B cell (primary cell): ENCODE measurements around the gene SHQ1. TPM values are rescaled to one million over a fixed set of nuclear protein-coding genes. Genes with fewer than 3 reads are reported as not detected.

Source experiments
- ATAC-seq: fragments of 200-7000 bp; cut with Tn5 transposase; one replicate; pipeline ENCODE4 v1.10.0; 2021; ENCODE audit warnings: low read depth, mild to moderate bottlenecking, moderate number of reproducible peaks, moderate library complexity
- CTCF ChIA-PET: fragments of 350-600 bp; sonication (Branson Sonifier 250); formaldehyde crosslinking; loops from one replicate; lab custom pipeline; 2021; ENCODE audit warnings: antibody characterized with exemption, inconsistent platforms; lab: Charles Lee
- POLR2A ChIA-PET: fragments of 350-600 bp; sonication (Branson Sonifier 250); formaldehyde crosslinking; loops from one replicate; lab custom pipeline; 2021; ENCODE audit warnings: antibody characterized with exemption; lab: Charles Lee
- DNase-seq: peaks from one replicate; pipeline ENCODE4 v3.0.0; 2013
- H2AFZ ChIP-seq: 2 replicates; pipeline ENCODE4 v1.6.1; 2012; ENCODE audit warnings: mild to moderate bottlenecking, low read depth, low read length; ENCODE audit not compliant: insufficient read depth, poor library complexity, severe bottlenecking
- H3K27ac ChIP-seq, 2 donors: 1 replicate in 1 of 2; 2 replicates in 1 of 2; pipeline ENCODE4 v1.5.1; 2012 to 2013; ENCODE audit warnings: low read length in 2 of 2, mild to moderate bottlenecking in 2 of 2, moderate library complexity in 1 of 2
- H3K27me3 ChIP-seq, 4 experiments: fragments of 200-600 bp in 1 of 4; sonication (generic) in 1 of 4; replicated peaks in 1 of 4; 1 replicate in 2 of 4; 2 replicates in 2 of 4; pipeline versions ENCODE4 v1.6.1 to v1.7.0; 2013 to 2016; ENCODE audit warnings: low read length in 3 of 4, mild to moderate bottlenecking in 2 of 4, mixed read lengths in 1 of 4, moderate library complexity in 1 of 4; ENCODE audit not compliant: insufficient read depth in 4 of 4, control insufficient read depth in 3 of 4; ENCODE audit errors: control extremely low read depth in 1 of 4
- H3K36me3 ChIP-seq, 2 experiments: replicated peaks in 1 of 2; 1 replicate in 1 of 2; 2 replicates in 1 of 2; pipeline versions ENCODE4 v1.6.1 to v1.7.1; 2013; ENCODE audit warnings: low read length in 1 of 2; ENCODE audit not compliant: insufficient read depth in 2 of 2, control insufficient read depth in 1 of 2; ENCODE audit errors: control extremely low read depth in 1 of 2, extremely low read depth in 1 of 2
- H3K4me1 ChIP-seq, 2 donors: fragments of 200-600 bp in 1 of 2; sonication (generic) in 1 of 2; 1 replicate in 1 of 2; 2 replicates in 1 of 2; pipeline versions ENCODE4 v1.5.1 to v1.6.1; 2013 to 2017; ENCODE audit warnings: low read length in 2 of 2; ENCODE audit not compliant: control insufficient read depth in 2 of 2, insufficient read depth in 2 of 2
- H3K4me2 ChIP-seq: replicated peaks from 2 replicates; pipeline ENCODE3; 2012; ENCODE audit warnings: mild to moderate bottlenecking, low read depth, low read length; ENCODE audit not compliant: poor library complexity, severe bottlenecking
- H3K4me3 ChIP-seq, 5 experiments: fragments of 200-600 bp in 1 of 5; sonication (generic) in 1 of 5; 1 replicate in 3 of 5; 2 replicates in 2 of 5; pipeline versions ENCODE4 v1.5.1 to v1.7.0; 2011 to 2016; ENCODE audit warnings: low read length in 4 of 5, mild to moderate bottlenecking in 4 of 5, low read depth in 2 of 5, control low read depth in 1 of 5, moderate library complexity in 1 of 5; ENCODE audit not compliant: insufficient read depth in 1 of 5; ENCODE audit errors: control extremely low read depth in 1 of 5, extremely low read depth in 1 of 5
- H3K79me2 ChIP-seq: fragments of 200-600 bp; sonication (generic); one replicate; pipeline ENCODE4 v1.6.0; 2016; ENCODE audit warnings: low read length; ENCODE audit not compliant: control insufficient read depth, insufficient read depth
- H3K9ac ChIP-seq: fragments of 200-600 bp; sonication (generic); 2 replicates; pipeline ENCODE4 v1.6.1; 2017; ENCODE audit warnings: mild to moderate bottlenecking, low read length, moderate library complexity
- H3K9me3 ChIP-seq, 3 donors: one replicate each; pipeline versions ENCODE4 v1.6.1 to v1.7.1; 2013; ENCODE audit warnings: low read length in 2 of 3; ENCODE audit not compliant: control insufficient read depth in 2 of 3, insufficient read depth in 1 of 3; ENCODE audit errors: control extremely low read depth in 1 of 3
- H4K20me1 ChIP-seq: 2 replicates; pipeline ENCODE4 v1.6.0; 2012; ENCODE audit warnings: mild to moderate bottlenecking, low read length; ENCODE audit not compliant: insufficient read depth, control insufficient read depth, poor library complexity, severe bottlenecking
- H3K27ac Mint-ChIP-seq: one replicate; pipeline ENCODE4 v1.8.0; 2021; ENCODE audit warnings: mixed read lengths
- H3K27me3 Mint-ChIP-seq: one replicate; pipeline ENCODE4 v1.8.0; 2021; ENCODE audit warnings: mixed read lengths
- H3K4me1 Mint-ChIP-seq: one replicate; pipeline ENCODE4 v1.8.0; 2021; ENCODE audit warnings: mixed read lengths
- H3K4me3 Mint-ChIP-seq: one replicate; pipeline ENCODE4 v1.8.0; 2021; ENCODE audit warnings: mixed read lengths
- H3K9me3 Mint-ChIP-seq: one replicate; pipeline ENCODE4 v1.8.0; 2022; ENCODE audit warnings: mixed read lengths; ENCODE audit not compliant: insufficient read depth
- EZH2 ChIP-seq: IDR thresholded peaks from 2 replicates; pipeline ENCODE4 v1.6.1; 2012; ENCODE audit warnings: borderline replicate concordance, low read depth, mild to moderate bottlenecking, moderate library complexity, low read length; ENCODE audit not compliant: insufficient read depth, poor library complexity, severe bottlenecking
- WGBS: methylation state at CpG from one replicate; pipeline ENCODE4 v1.1.5; 2013; ENCODE audit warnings: missing lambda C conversion rate; ENCODE audit not compliant: insufficient coverage; 5-methylcytosine and 5-hydroxymethylcytosine counted together
- intact Hi-C: fragments of 100-400 bp; cut with micrococcal nuclease; formaldehyde crosslinking; loops from one replicate; pipeline ENCODE4 v1.10.0; 2022
- polyA plus RNA-seq: library from polyadenylated mRNA; depleted of rRNA; stranded (reverse); fragments of >200 nt; gene quantifications from 2 replicates; pipeline ENCODE4 v1.2.3, GENCODE V29; 2012
- total RNA-seq, 2 donors: library from RNA; stranded (reverse); fragments of 120-200 nt in 1 of 2; gene quantifications; 1 replicate in 1 of 2; 2 replicates in 1 of 2; pipeline versions ENCODE4 v1.2.3 to v1.2.4, GENCODE V29; 2013 to 2022
- TF ChIP-seq, protein P1 (sequence below): fragments of 200-600 bp; IDR thresholded peaks from one replicate; pipeline ENCODE4 v1.8.0; 2022; ENCODE audit warnings: antibody characterized with exemption, mild to moderate bottlenecking

The SHQ1 gene
- total and polyA plus RNA-seq, 2 donors (not counting 1 experiment from before 2014, with no cell fraction given) = 3.6 to 32.0 TPM

DNA sequence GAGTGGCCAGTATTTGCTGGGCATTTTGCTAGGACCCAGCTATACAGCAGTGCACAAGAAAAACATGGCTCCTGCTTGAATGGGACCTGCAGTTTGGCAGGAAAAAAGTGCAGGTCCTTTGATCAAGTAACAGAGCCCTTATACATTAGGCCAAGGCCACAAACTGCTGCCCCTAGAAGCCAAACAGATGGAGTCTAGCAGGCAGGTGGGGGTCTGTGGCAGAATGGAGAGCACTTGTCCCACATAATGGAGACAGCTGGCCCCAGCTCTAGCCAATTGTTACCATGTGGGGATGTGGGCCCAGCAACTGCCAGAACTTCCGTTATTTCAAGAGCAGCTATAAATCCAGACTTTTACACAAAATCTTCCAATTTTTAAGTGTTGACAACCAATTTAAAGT lies 79.3 kb downstream of the SHQ1 start:
- Histone ChIP-seq H3K4me2 (no peak overlapping the region), H4K20me1 (peaks cover 17% of the 10 kb centered on the region), H3K9me3 (no peaks in the 10 kb centered on the region), H3K79me2 (no peaks in the 10 kb centered on the region), H3K9ac (no peak overlapping the region), H3K4me1 (no peaks in the 10 kb centered on the region), H3K4me3 (no peak overlapping the region), H2AFZ (no peak overlapping the region), H3K27ac (no peak overlapping the region), H3K36me3 (peaks cover 0 to 7% of the 10 kb centered on the region in 2 experiments), H3K27me3 (peaks cover 0 to 52% (median 11%) of the 10 kb centered on the region in 4 experiments)
- no peak for ATAC-seq
- no peaks in the 10 kb centered on the region for H3K9me3 Mint-ChIP-seq
- 67% methylated on average over 1 of the region's 1 CpG for WGBS
- intact Hi-C loops = no loop called here
- H3K4me1 Mint-ChIP-seq = no peaks in the 10 kb centered on the region
- DNase-seq = no peak
- TF ChIP-seq, protein P1, sequence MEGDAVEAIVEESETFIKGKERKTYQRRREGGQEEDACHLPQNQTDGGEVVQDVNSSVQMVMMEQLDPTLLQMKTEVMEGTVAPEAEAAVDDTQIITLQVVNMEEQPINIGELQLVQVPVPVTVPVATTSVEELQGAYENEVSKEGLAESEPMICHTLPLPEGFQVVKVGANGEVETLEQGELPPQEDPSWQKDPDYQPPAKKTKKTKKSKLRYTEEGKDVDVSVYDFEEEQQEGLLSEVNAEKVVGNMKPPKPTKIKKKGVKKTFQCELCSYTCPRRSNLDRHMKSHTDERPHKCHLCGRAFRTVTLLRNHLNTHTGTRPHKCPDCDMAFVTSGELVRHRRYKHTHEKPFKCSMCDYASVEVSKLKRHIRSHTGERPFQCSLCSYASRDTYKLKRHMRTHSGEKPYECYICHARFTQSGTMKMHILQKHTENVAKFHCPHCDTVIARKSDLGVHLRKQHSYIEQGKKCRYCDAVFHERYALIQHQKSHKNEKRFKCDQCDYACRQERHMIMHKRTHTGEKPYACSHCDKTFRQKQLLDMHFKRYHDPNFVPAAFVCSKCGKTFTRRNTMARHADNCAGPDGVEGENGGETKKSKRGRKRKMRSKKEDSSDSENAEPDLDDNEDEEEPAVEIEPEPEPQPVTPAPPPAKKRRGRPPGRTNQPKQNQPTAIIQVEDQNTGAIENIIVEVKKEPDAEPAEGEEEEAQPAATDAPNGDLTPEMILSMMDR = no peak
- TF ChIP-seq EZH2 = no peak
- H3K27me3 Mint-ChIP-seq = peaks cover 36% of the 10 kb centered on the region
- H3K27ac Mint-ChIP-seq = no peak overlapping the region
- no peak overlapping the region for H3K4me3 Mint-ChIP-seq
- ChIA-PET POLR2A (no interaction called here), CTCF (no interaction called here)

DNA sequence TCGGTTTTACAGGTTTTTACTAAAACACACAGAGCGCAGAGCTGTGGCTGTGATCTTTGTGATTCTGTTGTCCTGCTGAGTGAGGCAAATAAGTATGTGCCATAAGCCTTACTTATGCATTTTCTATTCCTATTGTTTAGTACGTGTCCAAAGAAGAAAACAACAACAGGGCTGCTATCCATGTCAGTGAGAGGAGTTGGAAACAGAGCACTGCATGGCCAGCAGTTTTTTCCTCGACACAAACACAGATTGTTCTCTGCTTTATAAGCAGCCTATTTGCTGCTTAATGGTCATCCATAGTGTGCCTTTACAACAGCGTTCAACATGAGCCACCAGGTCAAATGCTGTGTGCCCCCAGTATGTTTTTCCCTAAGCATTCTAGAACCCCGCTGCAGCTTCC lies 79.8 kb downstream of the SHQ1 start:
- H3K4me3 Mint-ChIP-seq = no peak overlapping the region
- H4K20me1 ChIP-seq = peaks cover 19% of the 10 kb centered on the region
- H3K4me1 Mint-ChIP-seq = no peaks in the 10 kb centered on the region
- ChIA-PET POLR2A (no interaction called here), CTCF (interaction anchor here (0.6 kb wide), 1 partner anchor 8 kb away, joined by 3 read pairs; no protein-coding TSS in a partner anchor)
- H3K9me3 Mint-ChIP-seq = no peaks in the 10 kb centered on the region
- no peaks in the 10 kb centered on the region for H3K79me2 ChIP-seq
- H2AFZ ChIP-seq = no peak overlapping the region
- no peak overlapping the region for H3K4me2 ChIP-seq
- peaks cover 36% of the 10 kb centered on the region for H3K27me3 Mint-ChIP-seq
- no peak overlapping the region for H3K27ac ChIP-seq
- DNase-seq = no peak
- H3K4me3 ChIP-seq = no peak overlapping the region
- no peaks in the 10 kb centered on the region for H3K9me3 ChIP-seq
- H3K36me3 ChIP-seq = peaks cover 0 to 7% of the 10 kb centered on the region in 2 experiments
- H3K4me1 ChIP-seq = no peaks in the 10 kb centered on the region
- H3K9ac ChIP-seq = no peak overlapping the region
- no peak overlapping the region for H3K27ac Mint-ChIP-seq
- TF ChIP-seq, protein P1 = no peak
- no peak for TF ChIP-seq EZH2
- intact Hi-C loops = no loop called here
- WGBS = 90% methylated on average over 5 of the region's 6 CpGs
- ATAC-seq = no peak
- peaks cover 0 to 52% (median 12%) of the 10 kb centered on the region in 4 experiments for H3K27me3 ChIP-seq
